ENCODE results near the gene COPZ1.
"Not testable (repeated sequence)": the region's sequence is repeated elsewhere in the genome, so short reads cannot be mapped to it uniquely, and the experiment has no call there.

COPZ1 gene

DNA sequence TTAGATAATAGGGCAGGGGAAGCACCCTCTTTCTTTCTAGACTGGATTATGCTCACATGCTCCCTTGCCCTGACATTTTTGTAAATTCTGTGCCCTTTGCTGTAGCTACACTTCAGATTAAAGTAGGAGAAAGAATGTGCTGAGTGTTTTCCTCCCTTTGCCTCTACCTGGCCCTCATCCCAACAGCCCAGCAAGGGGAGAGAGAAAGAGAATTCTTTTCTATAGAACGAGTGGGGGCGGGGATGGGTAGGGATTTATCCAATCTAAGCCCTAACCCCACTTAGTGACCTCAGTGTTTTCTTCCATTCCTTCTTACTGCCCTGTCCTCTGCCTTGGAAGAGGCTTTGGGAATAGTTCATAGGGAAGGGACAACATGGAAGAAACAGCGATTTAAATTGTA, 25.8 kb downstream of the COPZ1 start:
- TF ChIP-seq, protein P1, sequence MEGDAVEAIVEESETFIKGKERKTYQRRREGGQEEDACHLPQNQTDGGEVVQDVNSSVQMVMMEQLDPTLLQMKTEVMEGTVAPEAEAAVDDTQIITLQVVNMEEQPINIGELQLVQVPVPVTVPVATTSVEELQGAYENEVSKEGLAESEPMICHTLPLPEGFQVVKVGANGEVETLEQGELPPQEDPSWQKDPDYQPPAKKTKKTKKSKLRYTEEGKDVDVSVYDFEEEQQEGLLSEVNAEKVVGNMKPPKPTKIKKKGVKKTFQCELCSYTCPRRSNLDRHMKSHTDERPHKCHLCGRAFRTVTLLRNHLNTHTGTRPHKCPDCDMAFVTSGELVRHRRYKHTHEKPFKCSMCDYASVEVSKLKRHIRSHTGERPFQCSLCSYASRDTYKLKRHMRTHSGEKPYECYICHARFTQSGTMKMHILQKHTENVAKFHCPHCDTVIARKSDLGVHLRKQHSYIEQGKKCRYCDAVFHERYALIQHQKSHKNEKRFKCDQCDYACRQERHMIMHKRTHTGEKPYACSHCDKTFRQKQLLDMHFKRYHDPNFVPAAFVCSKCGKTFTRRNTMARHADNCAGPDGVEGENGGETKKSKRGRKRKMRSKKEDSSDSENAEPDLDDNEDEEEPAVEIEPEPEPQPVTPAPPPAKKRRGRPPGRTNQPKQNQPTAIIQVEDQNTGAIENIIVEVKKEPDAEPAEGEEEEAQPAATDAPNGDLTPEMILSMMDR (IDR thresholded peaks at IDR 0.05; ENCODE audit: insufficient read depth, low read depth, low read length, missing control alignments), result no peak
- no peak overlapping the region for H3K4me3 ChIP-seq (ENCODE audit: low read length)

DNA sequence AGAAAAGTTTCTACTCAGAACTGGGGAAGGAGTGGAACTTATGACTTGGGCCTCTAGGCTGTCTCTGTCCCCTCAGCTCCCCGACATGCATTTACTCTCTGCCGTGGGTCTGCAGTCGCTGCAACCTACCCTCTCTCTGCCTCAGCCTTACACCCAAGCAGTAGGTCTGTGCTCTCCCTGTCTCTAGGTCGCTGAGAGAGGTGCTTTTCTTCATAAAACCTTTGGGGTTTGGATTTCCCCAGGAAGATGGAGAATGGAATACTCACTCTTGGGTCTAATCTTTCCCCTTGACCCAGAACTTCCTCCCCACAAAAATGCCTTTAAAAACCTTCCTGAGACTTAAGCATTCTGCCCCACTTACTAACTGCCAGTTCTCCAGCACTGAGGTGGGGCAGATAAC, 26.4 kb downstream of the COPZ1 start:
- H3K4me3 ChIP-seq (ENCODE audit: low read length), result no peak overlapping the region
- TF ChIP-seq, protein P1 (IDR thresholded peaks at IDR 0.05; ENCODE audit: insufficient read depth, low read depth, low read length, missing control alignments), result no peak
- no peak for DNase-seq (ENCODE audit: low read depth)

More for the DNA sequence above, 25.8 kb downstream of the COPZ1 start:
- DNase-seq (ENCODE audit: low read depth), result no peak

DNA sequence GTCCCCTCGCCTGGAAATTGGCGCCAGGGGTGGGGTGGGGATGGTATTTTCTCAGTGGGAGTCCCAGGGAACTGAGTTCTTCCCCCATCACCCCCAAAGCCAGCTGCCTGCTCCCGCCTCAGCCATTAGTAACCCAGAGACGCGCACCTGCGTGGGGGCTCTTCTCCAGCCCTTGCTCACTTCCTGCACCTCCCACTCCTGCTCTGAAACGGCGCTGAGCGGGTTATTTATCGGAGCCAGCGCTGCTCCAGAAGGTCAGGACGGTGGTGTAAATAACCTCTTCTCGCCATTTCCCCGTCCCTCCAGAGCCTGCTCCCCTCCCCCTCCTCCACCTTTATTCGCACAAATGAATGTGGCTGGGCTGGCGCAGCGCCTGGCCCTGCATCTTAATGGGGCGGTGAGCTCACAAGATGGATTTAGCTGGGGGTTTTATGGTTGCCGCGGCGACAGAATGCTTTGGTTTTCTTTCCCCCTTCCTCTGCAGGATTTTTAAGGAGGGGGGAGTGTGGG, 27.1 kb downstream of the COPZ1 start:
- no peak for DNase-seq (ENCODE audit: low read depth)
- H3K4me3 ChIP-seq (ENCODE audit: low read length), result no peak overlapping the region

DNA sequence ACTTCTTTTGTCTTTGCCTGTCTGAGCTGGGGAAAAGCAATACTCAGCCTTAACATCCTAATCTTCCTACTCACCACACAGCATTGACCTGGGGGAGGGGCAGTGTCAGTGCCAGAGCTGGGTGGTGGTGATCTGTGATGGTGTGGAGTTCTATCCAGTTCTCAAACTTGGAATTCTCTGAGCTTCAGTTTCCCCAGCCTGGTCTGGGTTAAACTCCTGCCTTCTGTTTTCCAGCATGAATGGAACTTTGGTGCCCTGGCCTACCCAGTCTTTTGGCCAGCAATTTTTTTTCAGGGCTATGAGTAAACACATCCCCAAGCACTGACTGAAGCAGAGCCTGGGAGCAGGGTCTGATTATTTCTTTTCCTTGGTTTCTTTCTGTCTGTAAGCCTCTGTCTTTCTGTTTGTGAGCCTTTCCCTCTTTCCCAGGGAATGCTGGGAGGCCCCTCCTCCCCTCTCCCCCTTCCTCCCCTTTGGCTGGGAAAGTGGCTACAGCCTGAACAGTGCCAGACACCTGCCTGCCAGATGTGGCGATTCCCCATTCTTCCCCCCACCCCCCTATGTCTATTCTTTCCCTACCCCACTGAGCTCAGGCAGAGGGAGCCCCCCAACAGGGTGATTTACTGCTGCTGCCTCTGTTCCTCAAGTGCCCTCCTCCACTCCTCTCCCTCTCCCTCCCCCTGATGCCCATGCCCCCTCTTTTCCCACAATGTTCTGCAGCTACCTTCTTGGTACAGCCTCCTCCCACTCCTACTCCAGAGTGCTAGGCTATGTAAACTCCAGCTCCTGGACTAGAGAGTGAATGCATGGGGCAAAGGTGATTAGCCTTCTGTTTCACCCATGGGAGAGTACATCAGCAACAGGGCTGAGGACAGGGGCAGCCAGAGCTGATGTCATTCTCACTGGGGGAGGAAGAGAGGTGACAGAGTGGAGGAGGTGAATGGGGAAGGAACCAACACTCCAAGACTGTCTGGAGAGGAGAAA, 28.3 kb downstream of the COPZ1 start:
- TF ChIP-seq, protein P1 (IDR thresholded peaks at IDR 0.05; ENCODE audit: insufficient read depth, low read depth, low read length, missing control alignments), result no peak
- no peak overlapping the region for H3K4me3 ChIP-seq (ENCODE audit: low read length)
- no peak for DNase-seq (ENCODE audit: low read depth)

More for the DNA sequence above, 27.1 kb downstream of the COPZ1 start:
- TF ChIP-seq, protein P1 (IDR thresholded peaks at IDR 0.05; ENCODE audit: insufficient read depth, low read depth, low read length, missing control alignments), result no peak

DNA sequence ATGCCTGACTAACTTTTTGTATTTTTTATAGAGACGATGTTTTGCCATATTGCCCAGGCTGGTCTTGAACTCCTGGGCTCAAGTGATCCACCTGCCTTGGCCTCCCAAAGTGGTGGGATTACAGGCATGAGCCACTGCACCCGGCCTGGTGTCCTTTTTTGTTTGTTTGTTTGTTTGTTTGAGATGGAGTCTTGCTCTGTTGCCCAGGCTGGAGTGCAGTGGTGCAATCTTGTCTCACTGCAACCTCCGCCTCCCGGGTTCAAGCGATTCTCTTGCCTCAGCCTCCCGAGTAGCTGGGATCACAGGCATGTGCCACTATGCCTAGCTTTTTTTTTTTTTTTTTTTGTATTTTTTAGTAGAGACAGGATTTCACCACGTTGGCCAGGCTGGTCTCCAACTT, 29.3 kb downstream of the COPZ1 start:
- not testable (repeated sequence) for H3K4me3 ChIP-seq (ENCODE audit: low read length); DNase-seq (ENCODE audit: low read depth)

GRCh38 chr12:54355104-54355815, 30.3 kb downstream of the COPZ1 start:
- H3K4me3 ChIP-seq (ENCODE audit: low read length), result no peak overlapping the region
- DNase-seq (ENCODE audit: low read depth), result no peak
- TF ChIP-seq, protein P1 (IDR thresholded peaks at IDR 0.05; ENCODE audit: insufficient read depth, low read depth, low read length, missing control alignments), result no peak

DNA sequence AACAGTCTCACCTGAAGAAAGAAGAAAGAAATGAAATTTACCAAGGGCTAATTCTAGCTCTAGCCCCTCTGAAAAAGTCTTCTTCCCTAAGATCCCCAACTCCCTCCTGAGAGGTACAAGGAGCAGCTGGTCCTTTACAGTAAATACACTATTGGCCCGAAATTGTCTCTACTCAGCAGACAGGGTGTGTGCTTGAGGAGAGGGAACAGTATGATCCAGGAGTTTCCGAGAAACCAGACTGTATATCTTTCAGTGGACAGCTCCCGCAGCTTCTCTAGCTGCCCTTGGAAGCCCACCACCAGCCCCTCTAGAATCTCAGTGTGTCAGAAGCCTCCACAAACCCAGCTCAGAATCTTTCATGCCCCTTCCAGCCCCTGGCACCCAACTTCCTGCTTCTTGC, 31.3 kb downstream of the COPZ1 start:
- TF ChIP-seq, protein P1 (IDR thresholded peaks at IDR 0.05; ENCODE audit: insufficient read depth, low read depth, low read length, missing control alignments), result no peak
- DNase-seq (ENCODE audit: low read depth), result no peak
- H3K4me3 ChIP-seq (ENCODE audit: low read length), result no peak overlapping the region
